ENCODE data around the gene MAPK11. TPM values are rescaled to one million over a fixed set of nuclear protein-coding genes. Genes with fewer than 3 reads are reported as not detected.

MAPK11 gene
- total RNA-seq, 1 donor from 2014 or later: 3.4 TPM

GRCh38 chr22:50299785-50300619 lies 29.8 kb upstream of the MAPK11 start:
- Histone ChIP-seq H3K36me3 (ENCODE audit: control insufficient read depth, insufficient read depth, low read length) (peaks cover 28% of the 10 kb centered on the region), H3K4me3 (ENCODE audit: low read depth, low read length) (peak overlapping the region; percentile 24), H3K27me3 (ENCODE audit: control insufficient read depth, insufficient read depth, low read length) (no peaks in the 10 kb centered on the region)
- FAIRE-seq (no peak), DNase-seq (ENCODE audit: low read depth) (no peak)
- no peak for TF ChIP-seq CTCF (IDR thresholded peaks at IDR 0.05; ENCODE audit: insufficient read depth, low read length, severe bottlenecking)

GRCh38 chr22:50298937-50299784 lies 29.0 kb upstream of the MAPK11 start:
- DNase-seq (ENCODE audit: low read depth) (no peak), FAIRE-seq (no peak)
- H3K4me3 ChIP-seq (ENCODE audit: low read depth, low read length): peak overlapping the region; percentile 19
- TF ChIP-seq CTCF (IDR thresholded peaks at IDR 0.05; ENCODE audit: insufficient read depth, low read length, severe bottlenecking): no peak
- peaks cover 25% of the 10 kb centered on the region for H3K36me3 ChIP-seq (ENCODE audit: control insufficient read depth, insufficient read depth, low read length)
- H3K27me3 ChIP-seq (ENCODE audit: control insufficient read depth, insufficient read depth, low read length): no peaks in the 10 kb centered on the region

GRCh38 chr22:50298266-50298637 lies 28.1 kb upstream of the MAPK11 start:
- Histone ChIP-seq H3K27me3 (ENCODE audit: control insufficient read depth, insufficient read depth, low read length) (no peaks in the 10 kb centered on the region), H3K4me3 (ENCODE audit: low read depth, low read length) (no peak overlapping the region), H3K36me3 (ENCODE audit: control insufficient read depth, insufficient read depth, low read length) (peaks cover 24% of the 10 kb centered on the region)
- TF ChIP-seq CTCF (IDR thresholded peaks at IDR 0.05; ENCODE audit: insufficient read depth, low read length, severe bottlenecking): no peak
- DNase-seq (ENCODE audit: low read depth) (no peak), FAIRE-seq (no peak)

GRCh38 chr22:50297510-50298265 lies 27.5 kb upstream of the MAPK11 start:
- no peak for TF ChIP-seq CTCF (IDR thresholded peaks at IDR 0.05; ENCODE audit: insufficient read depth, low read length, severe bottlenecking)
- H3K27me3 ChIP-seq (ENCODE audit: control insufficient read depth, insufficient read depth, low read length): no peaks in the 10 kb centered on the region
- no peak for DNase-seq (ENCODE audit: low read depth)
- peaks cover 23% of the 10 kb centered on the region for H3K36me3 ChIP-seq (ENCODE audit: control insufficient read depth, insufficient read depth, low read length)
- H3K4me3 ChIP-seq (ENCODE audit: low read depth, low read length): no peak overlapping the region
- no peak for FAIRE-seq

- DNase-seq (ENCODE audit: low read depth) (no peak), FAIRE-seq (no peak)
- no peaks in the 10 kb centered on the region for H3K27me3 ChIP-seq (ENCODE audit: control insufficient read depth, insufficient read depth, low read length)
- no peak for TF ChIP-seq CTCF (IDR thresholded peaks at IDR 0.05; ENCODE audit: insufficient read depth, low read length, severe bottlenecking)
- peaks cover 20% of the 10 kb centered on the region for H3K36me3 ChIP-seq (ENCODE audit: control insufficient read depth, insufficient read depth, low read length)
- H3K4me3 ChIP-seq (ENCODE audit: low read depth, low read length): no peak overlapping the region
Observed at GRCh38 chr22:50296658-50297490, 26.7 kb upstream of the MAPK11 start.

Data from bronchial epithelial cell (primary cell).